WTC11 (cell line): ENCODE results near the gene P2RX2. TPM values are rescaled to one million over a fixed set of nuclear protein-coding genes. Genes with fewer than 3 reads are reported as not detected.

ENCODE experiments used
- ATAC-seq: fragments of 200-7000 bp; cut with Tn5 transposase; 2 replicates; pipeline ENCODE4 v1.10.0; 2021; ENCODE audit warnings: mild to moderate bottlenecking, moderate library complexity
- CTCF ChIA-PET: fragments of 300-600 bp; sonication (Branson Sonifier 250); formaldehyde crosslinking; loops from one replicate; lab custom pipeline; 2021; ENCODE audit warnings: antibody characterized with exemption; lab: Charles Lee
- POLR2A ChIA-PET: fragments of 350-600 bp; sonication (Branson Sonifier 250); formaldehyde crosslinking; loops from one replicate; lab custom pipeline; 2021; ENCODE audit warnings: antibody characterized with exemption; lab: Charles Lee
- DNase-seq: peaks from one replicate; pipeline ENCODE4 v3.0.0; 2021; ENCODE audit warnings: low spot score
- H3K27ac Mint-ChIP-seq: 2 replicates; pipeline ENCODE4 v1.8.0; 2021; ENCODE audit warnings: mixed read lengths
- H3K27me3 Mint-ChIP-seq: 2 replicates; pipeline ENCODE4 v1.8.0; 2021; ENCODE audit warnings: low read depth, mild to moderate bottlenecking, moderate library complexity, mixed read lengths
- H3K36me3 Mint-ChIP-seq: 2 replicates; pipeline ENCODE4 v1.8.0; 2021; ENCODE audit warnings: mixed read lengths
- H3K4me1 Mint-ChIP-seq: 2 replicates; pipeline ENCODE4 v1.8.0; 2022; ENCODE audit warnings: mixed read lengths
- H3K4me3 Mint-ChIP-seq: 2 replicates; pipeline ENCODE4 v1.8.0; 2021; ENCODE audit warnings: mild to moderate bottlenecking, moderate library complexity, mixed read lengths
- H3K9me3 Mint-ChIP-seq: 2 replicates; pipeline ENCODE4 v1.8.0; 2021; ENCODE audit warnings: mixed read lengths
- ARID4B ChIP-seq: sonication (generic); formaldehyde crosslinking; IDR thresholded peaks from 2 replicates; pipeline ENCODE4 v1.8.0; 2023; ENCODE audit warnings: missing genetic modification reagents, mild to moderate bottlenecking, borderline replicate concordance
- CREB1 ChIP-seq: sonication (generic); formaldehyde crosslinking; IDR thresholded peaks from 2 replicates; pipeline ENCODE4 v1.8.0; 2023; ENCODE audit warnings: mild to moderate bottlenecking, missing genetic modification reagents
- ELF4 ChIP-seq: sonication (generic); formaldehyde crosslinking; IDR thresholded peaks from 2 replicates; pipeline ENCODE4 v1.8.1; 2022; ENCODE audit warnings: low read depth, mild to moderate bottlenecking, moderate library complexity, missing genetic modification reagents
- ESRRA ChIP-seq: sonication (generic); formaldehyde crosslinking; IDR thresholded peaks from 2 replicates; pipeline ENCODE4 v1.8.1; 2022; ENCODE audit warnings: mild to moderate bottlenecking, missing genetic modification reagents, borderline replicate concordance
- FOXJ3 ChIP-seq: sonication (generic); formaldehyde crosslinking; IDR thresholded peaks from 2 replicates; pipeline ENCODE4 v1.9.0; 2021; ENCODE audit warnings: missing genetic modification reagents, mild to moderate bottlenecking, borderline replicate concordance
- FOXK1 ChIP-seq: sonication (generic); formaldehyde crosslinking; IDR thresholded peaks from 2 replicates; pipeline ENCODE4 v1.8.0; 2022; ENCODE audit warnings: mild to moderate bottlenecking, moderate library complexity, missing genetic modification reagents
- FOXP1 ChIP-seq: sonication (generic); formaldehyde crosslinking; IDR thresholded peaks from 2 replicates; pipeline ENCODE4 v1.8.0; 2022; ENCODE audit warnings: missing genetic modification reagents, mild to moderate bottlenecking, moderate library complexity, borderline replicate concordance
- NFE2L1 ChIP-seq: sonication (generic); formaldehyde crosslinking; IDR thresholded peaks from 2 replicates; pipeline ENCODE4 v1.8.1; 2023; ENCODE audit warnings: missing genetic modification reagents
- NFYB ChIP-seq: sonication (generic); formaldehyde crosslinking; conservative IDR thresholded peaks from 2 replicates; pipeline ENCODE4 v1.8.0; 2022; ENCODE audit warnings: low read depth, missing genetic modification reagents
- PRDM15 ChIP-seq: sonication (generic); formaldehyde crosslinking; IDR thresholded peaks from 2 replicates; pipeline ENCODE4 v1.8.0; 2022; ENCODE audit warnings: missing genetic modification reagents
- ZBTB43 ChIP-seq: sonication (generic); formaldehyde crosslinking; IDR thresholded peaks from 2 replicates; pipeline ENCODE4 v1.8.1; 2023; ENCODE audit warnings: mild to moderate bottlenecking, missing genetic modification reagents
- ZNF121 ChIP-seq: sonication (generic); formaldehyde crosslinking; IDR thresholded peaks from 2 replicates; pipeline ENCODE4 v1.8.0; 2023; ENCODE audit warnings: missing genetic modification reagents
- ZNF396 ChIP-seq: fragments of 250-450 bp; sonication (Bioruptor Pico); IDR thresholded peaks from 2 replicates; pipeline ENCODE4 v1.8.0; 2021; ENCODE audit warnings: mild to moderate bottlenecking, moderate library complexity, borderline replicate concordance
- total RNA-seq: library from RNA; stranded (reverse); gene quantifications from 3 replicates; pipeline ENCODE4 v1.2.3, GENCODE V29; 2021
- TF ChIP-seq, protein P1 (sequence below): fragments of 250-450 bp; sonication (Bioruptor Pico); IDR thresholded peaks from 2 replicates; pipeline ENCODE4 v1.9.0; 2021; ENCODE audit warnings: mild to moderate bottlenecking
- TF ChIP-seq, protein P2 (sequence below): sonication (generic); formaldehyde crosslinking; IDR thresholded peaks from 2 replicates; pipeline ENCODE4 v1.8.1; 2023; ENCODE audit warnings: mild to moderate bottlenecking, missing genetic modification reagents, moderate library complexity
- TF ChIP-seq, protein P3 (sequence below): sonication (generic); formaldehyde crosslinking; IDR thresholded peaks from 2 replicates; pipeline ENCODE4 v1.8.0; 2022; ENCODE audit warnings: mild to moderate bottlenecking, missing genetic modification reagents

Gene P2RX2
- total RNA-seq, 1 experiment from 2014 or later = 2.1 TPM

DNA sequence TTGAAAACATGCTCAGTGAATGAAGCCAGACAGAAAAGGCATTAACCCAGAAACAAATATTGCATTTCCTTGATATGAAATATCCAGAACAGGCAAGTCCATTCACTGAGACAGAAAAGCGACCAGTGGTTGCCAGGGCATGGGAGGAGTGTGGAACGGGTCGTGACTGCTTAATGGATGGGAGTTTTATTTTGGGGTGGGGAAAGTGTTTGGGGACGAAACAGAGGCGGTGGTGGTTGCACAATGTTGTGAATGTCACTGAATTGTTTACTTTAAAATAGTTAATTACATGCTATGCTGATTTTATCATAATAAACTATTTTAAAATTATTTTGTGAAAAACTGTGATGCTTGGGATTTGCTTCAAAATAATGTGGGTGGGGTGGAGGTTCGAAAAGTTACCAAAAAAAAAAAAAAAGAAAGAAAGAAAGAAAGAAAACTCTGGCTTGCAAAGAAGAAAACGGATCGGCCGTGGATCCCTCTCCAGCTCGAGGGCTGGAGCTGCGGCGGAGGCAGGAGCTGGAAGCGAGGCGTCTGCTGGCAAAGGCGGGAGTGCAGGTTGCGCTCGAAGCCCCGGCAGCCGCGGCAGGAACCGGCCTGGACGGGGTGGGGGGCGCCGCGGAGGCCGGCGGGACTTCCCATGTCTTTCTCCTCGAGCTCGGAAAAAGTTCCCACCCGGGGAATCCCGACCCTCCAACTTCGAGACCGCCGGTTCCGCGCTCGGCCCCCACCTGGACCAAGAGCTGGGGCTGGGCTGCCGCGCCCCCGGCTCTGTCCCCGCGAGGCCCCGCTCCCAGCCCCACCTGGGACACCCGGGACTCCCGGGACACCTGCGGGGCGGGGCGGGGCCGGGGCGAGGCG, 524 bp upstream of the P2RX2 start (continued):
- peak; percentile 76 for TF ChIP-seq PRDM15 (CRISPR knock-in tag)
- 0 out of 2 replicates have a peak, but pooled peaks have one; percentile 49 for TF ChIP-seq NFE2L1 (CRISPR knock-in tag)

DNA sequence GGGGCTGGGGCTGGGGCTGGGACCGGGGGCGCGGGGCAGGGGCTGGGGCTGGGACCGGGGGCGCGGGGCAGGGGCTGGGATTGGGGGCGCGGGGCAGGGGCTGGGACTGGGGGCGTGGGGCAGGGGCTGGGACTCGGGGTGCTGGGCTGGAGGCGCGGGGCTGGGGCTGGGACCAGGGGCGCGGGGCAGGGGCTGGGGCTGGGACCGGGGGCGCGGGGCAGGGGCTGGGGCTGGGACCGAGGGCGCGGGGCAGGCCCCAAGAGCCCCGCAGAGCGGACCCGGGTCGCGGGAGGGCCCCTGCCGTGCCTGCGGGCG, 452 bp downstream of the P2RX2 start:
- H3K27me3 Mint-ChIP-seq = peaks cover 51% of the 10 kb centered on the region
- CTCF ChIA-PET = interaction anchor here (1.2 to 4.6 kb wide), 8 partner anchors 9 to 204 kb away, joined by 3 to 23 read pairs (median 12); partner anchors contain the start of gene LRCOL1
- ATAC-seq = no peak

DNA sequence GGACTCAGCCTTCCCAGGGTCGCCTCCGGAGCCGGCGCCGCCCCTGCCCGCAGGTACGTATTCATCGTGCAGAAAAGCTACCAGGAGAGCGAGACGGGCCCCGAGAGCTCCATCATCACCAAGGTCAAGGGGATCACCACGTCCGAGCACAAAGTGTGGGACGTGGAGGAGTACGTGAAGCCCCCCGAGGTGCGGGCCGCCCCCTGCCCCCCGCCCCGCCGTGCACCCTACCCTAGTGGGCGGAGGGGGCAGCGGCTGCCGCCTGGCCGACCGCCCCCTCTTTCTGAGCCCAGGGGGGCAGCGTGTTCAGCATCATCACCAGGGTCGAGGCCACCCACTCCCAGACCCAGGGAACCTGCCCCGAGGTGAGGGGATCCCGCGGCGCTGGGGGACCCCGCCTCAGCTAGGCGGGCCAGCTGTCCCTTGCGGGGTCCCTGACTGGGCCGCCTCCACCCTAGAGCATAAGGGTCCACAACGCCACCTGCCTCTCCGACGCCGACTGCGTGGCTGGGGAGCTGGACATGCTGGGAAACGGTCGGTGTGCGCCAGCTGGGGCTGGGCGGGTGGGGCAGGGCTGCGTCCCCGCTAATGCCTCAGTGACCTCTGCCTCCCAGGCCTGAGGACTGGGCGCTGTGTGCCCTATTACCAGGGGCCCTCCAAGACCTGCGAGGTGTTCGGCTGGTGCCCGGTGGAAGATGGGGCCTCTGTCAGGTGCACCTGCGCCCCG, 973 bp downstream of the P2RX2 start:
- ChIA-PET POLR2A (no interaction called here), CTCF (interaction anchor here (1.2 to 4.6 kb wide), 7 partner anchors 16 to 205 kb away, joined by 3 to 23 read pairs (median 14); no protein-coding TSS in a partner anchor)
- H3K27ac Mint-ChIP-seq = no peak overlapping the region
- H3K27me3 Mint-ChIP-seq = peaks cover 47% of the 10 kb centered on the region
- H3K36me3 Mint-ChIP-seq = peaks cover 3% of the 10 kb centered on the region; the same call in 1 of the 2 replicates
- H3K9me3 Mint-ChIP-seq = no peaks in the 10 kb centered on the region
- H3K4me1 Mint-ChIP-seq = peaks cover 5% of the 10 kb centered on the region
- no peak overlapping the region for H3K4me3 Mint-ChIP-seq
- no peak for DNase-seq
- peak; percentile 6 for ATAC-seq
- TF ChIP-seq, protein P1, sequence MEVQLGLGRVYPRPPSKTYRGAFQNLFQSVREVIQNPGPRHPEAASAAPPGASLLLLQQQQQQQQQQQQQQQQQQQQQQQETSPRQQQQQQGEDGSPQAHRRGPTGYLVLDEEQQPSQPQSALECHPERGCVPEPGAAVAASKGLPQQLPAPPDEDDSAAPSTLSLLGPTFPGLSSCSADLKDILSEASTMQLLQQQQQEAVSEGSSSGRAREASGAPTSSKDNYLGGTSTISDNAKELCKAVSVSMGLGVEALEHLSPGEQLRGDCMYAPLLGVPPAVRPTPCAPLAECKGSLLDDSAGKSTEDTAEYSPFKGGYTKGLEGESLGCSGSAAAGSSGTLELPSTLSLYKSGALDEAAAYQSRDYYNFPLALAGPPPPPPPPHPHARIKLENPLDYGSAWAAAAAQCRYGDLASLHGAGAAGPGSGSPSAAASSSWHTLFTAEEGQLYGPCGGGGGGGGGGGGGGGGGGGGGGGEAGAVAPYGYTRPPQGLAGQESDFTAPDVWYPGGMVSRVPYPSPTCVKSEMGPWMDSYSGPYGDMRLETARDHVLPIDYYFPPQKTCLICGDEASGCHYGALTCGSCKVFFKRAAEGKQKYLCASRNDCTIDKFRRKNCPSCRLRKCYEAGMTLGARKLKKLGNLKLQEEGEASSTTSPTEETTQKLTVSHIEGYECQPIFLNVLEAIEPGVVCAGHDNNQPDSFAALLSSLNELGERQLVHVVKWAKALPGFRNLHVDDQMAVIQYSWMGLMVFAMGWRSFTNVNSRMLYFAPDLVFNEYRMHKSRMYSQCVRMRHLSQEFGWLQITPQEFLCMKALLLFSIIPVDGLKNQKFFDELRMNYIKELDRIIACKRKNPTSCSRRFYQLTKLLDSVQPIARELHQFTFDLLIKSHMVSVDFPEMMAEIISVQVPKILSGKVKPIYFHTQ (CRISPR knock-in tag) = no peak
- TF ChIP-seq FOXJ3 (CRISPR knock-in tag) = no peak
- no peak for TF ChIP-seq ZNF121
- TF ChIP-seq ESRRA (CRISPR knock-in tag) = no peak
- TF ChIP-seq ZNF396 (CRISPR knock-in tag) = no peak
- TF ChIP-seq ARID4B (CRISPR knock-in tag) = no peak
- TF ChIP-seq ZBTB43 (CRISPR knock-in tag) = no peak
- TF ChIP-seq NFYB (CRISPR knock-in tag) = no peak
- no peak for TF ChIP-seq CREB1 (CRISPR knock-in tag)
- TF ChIP-seq ELF4 (CRISPR knock-in tag) = no peak
- no peak for TF ChIP-seq NFE2L1 (CRISPR knock-in tag)
- no peak for TF ChIP-seq FOXK1
- TF ChIP-seq, protein P2, sequence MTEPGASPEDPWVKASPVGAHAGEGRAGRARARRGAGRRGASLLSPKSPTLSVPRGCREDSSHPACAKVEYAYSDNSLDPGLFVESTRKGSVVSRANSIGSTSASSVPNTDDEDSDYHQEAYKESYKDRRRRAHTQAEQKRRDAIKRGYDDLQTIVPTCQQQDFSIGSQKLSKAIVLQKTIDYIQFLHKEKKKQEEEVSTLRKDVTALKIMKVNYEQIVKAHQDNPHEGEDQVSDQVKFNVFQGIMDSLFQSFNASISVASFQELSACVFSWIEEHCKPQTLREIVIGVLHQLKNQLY (CRISPR knock-in tag) = no peak

More for the DNA sequence above, 452 bp downstream of the P2RX2 start:
- H3K36me3 Mint-ChIP-seq = 0 out of 2 replicates have a peak, but pooled peaks cover 3% of the 10 kb centered on the region
- TF ChIP-seq, protein P3, sequence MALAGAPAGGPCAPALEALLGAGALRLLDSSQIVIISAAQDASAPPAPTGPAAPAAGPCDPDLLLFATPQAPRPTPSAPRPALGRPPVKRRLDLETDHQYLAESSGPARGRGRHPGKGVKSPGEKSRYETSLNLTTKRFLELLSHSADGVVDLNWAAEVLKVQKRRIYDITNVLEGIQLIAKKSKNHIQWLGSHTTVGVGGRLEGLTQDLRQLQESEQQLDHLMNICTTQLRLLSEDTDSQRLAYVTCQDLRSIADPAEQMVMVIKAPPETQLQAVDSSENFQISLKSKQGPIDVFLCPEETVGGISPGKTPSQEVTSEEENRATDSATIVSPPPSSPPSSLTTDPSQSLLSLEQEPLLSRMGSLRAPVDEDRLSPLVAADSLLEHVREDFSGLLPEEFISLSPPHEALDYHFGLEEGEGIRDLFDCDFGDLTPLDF (CRISPR knock-in tag) = no peak
- TF ChIP-seq FOXP1 (CRISPR knock-in tag) = no peak
- peaks cover 5% of the 10 kb centered on the region for H3K4me1 Mint-ChIP-seq
- H3K4me3 Mint-ChIP-seq = no peak overlapping the region
- no peak overlapping the region for H3K27ac Mint-ChIP-seq
- H3K9me3 Mint-ChIP-seq = no peaks in the 10 kb centered on the region
- POLR2A ChIA-PET = no interaction called here
- DNase-seq = no peak
